HUES6 (cell line): ENCODE results near the gene INSYN1.

ENCODE experiments used
- H3K27ac ChIP-seq: 2 replicates; pipeline ENCODE4 v1.7.0; 2013; ENCODE audit warnings: low read depth, mild to moderate bottlenecking, low read length, inconsistent platforms
- H3K27me3 ChIP-seq: 2 replicates; pipeline ENCODE4 v1.6.1; 2013; ENCODE audit warnings: low read length; ENCODE audit not compliant: control insufficient read depth, insufficient read depth
- H3K36me3 ChIP-seq: 2 replicates; pipeline ENCODE4 v1.6.1; 2013; ENCODE audit warnings: low read length; ENCODE audit not compliant: control insufficient read depth, insufficient read depth
- H3K4me1 ChIP-seq: 2 replicates; pipeline ENCODE4 v1.6.1; 2013; ENCODE audit warnings: low read length; ENCODE audit not compliant: control insufficient read depth, insufficient read depth
- H3K4me3 ChIP-seq: 2 replicates; pipeline ENCODE4 v1.5.1; 2013; ENCODE audit warnings: low read depth, low read length
- H3K9ac ChIP-seq: one replicate; pipeline ENCODE4 v1.6.1; 2013; ENCODE audit warnings: mild to moderate bottlenecking, low read length
- H3K9me3 ChIP-seq: 2 replicates; pipeline ENCODE4 v1.6.1; 2013; ENCODE audit warnings: low read depth, low read length; ENCODE audit not compliant: control insufficient read depth, insufficient read depth

INSYN1 gene

DNA sequence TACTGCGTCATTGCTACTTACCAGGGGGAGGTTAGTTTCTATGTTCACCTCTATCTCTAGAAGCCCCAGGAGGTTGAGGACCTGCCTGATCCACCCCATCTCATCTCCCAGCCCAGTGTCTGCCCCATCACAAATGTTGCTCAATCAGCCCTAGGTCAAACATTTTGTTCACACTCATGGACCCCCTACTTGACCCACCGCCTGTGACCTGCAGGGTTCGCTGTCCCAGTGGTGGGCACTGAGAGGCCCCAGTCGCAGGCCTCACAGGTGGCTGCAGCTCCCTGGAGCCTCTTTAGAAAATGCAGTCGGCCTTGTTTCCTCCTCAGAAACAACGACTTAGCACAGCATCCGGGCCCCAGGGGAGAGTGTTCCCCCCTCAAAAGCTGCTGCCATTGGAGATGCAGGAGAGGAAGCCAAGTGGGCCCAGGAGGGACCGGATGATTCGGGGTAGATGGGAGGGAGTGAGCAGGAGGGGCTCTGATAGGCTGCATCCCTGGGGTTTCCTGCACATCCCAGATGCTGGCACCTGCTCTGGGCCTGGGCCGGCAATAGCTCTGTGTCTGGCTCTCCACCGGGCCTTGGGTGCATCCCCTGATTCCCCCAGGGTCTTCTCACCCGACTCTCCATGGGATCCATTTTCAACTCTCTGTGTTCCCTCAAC lies 18.4 kb upstream of the INSYN1 start:
- Histone ChIP-seq H3K36me3 (no peaks in the 10 kb centered on the region), H3K4me1 (peaks cover 19% of the 10 kb centered on the region), H3K4me3 (no peak overlapping the region), H3K27me3 (no peaks in the 10 kb centered on the region), H3K27ac (no peak overlapping the region), H3K9ac (no peak overlapping the region), H3K9me3 (no peaks in the 10 kb centered on the region)

DNA sequence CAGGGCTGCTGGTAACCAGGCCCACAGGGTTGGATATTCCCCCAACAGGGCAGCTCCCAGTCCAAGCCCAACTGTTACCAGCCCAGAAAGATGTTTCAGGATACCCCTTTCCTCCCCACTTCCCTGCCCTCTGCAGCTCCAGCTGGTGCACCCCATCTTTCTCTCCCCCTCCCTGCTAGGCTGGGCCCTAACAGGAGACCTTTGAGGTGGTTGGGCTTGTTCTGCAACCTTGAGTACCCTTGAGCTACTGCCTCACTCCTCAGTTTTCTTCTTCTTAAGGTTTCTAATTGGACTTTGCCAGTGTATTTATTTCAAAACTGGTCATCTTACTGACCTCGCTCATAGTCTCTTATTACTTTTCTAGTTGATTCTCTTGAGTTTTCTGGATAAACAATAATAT lies 16.9 kb upstream of the INSYN1 start:
- H3K9ac ChIP-seq, result no peak overlapping the region
- H3K27me3 ChIP-seq, result no peaks in the 10 kb centered on the region
- H3K36me3 ChIP-seq, result no peaks in the 10 kb centered on the region
- H3K4me3 ChIP-seq, result no peak overlapping the region
- no peaks in the 10 kb centered on the region for H3K9me3 ChIP-seq
- no peak overlapping the region for H3K27ac ChIP-seq
- H3K4me1 ChIP-seq, result peaks cover 19% of the 10 kb centered on the region

DNA sequence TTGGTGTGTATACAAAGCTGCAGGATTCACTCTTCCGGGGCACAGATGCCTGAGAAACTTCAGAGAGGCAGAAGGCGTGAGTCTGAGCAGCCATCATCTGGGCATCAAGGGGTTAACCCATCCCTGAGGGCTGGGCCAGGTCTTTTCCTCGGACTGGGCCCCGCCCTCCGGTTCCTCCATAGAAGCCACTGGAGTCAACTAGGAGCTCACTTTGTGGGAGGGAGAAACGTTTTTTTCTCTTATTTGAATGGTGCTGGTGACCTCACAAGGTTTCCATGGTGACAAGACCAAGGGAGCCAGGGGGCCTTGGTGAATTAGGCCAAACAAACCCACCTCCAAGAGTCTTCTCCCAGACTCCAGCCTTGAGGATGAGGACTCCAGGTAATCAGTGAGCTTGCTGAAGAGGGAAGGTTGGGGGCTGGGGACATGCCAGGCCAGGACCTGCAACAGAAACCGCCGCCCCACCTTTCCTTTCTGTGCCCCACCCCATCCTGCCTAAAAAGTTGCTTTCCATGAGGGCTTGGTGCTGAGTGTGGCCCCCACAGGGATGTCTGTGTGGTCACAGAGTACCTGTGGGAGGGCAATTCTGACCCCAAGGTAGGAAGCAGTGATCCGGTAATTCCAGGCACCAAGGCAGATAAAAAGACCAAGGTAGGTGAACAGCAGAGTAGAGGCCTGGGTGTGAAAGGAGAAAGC lies 14.8 kb upstream of the INSYN1 start:
- Histone ChIP-seq H3K9ac (no peak overlapping the region), H3K27me3 (no peaks in the 10 kb centered on the region), H3K9me3 (no peaks in the 10 kb centered on the region), H3K36me3 (no peaks in the 10 kb centered on the region), H3K4me1 (peaks cover 15% of the 10 kb centered on the region), H3K27ac (no peak overlapping the region), H3K4me3 (no peak overlapping the region)

DNA sequence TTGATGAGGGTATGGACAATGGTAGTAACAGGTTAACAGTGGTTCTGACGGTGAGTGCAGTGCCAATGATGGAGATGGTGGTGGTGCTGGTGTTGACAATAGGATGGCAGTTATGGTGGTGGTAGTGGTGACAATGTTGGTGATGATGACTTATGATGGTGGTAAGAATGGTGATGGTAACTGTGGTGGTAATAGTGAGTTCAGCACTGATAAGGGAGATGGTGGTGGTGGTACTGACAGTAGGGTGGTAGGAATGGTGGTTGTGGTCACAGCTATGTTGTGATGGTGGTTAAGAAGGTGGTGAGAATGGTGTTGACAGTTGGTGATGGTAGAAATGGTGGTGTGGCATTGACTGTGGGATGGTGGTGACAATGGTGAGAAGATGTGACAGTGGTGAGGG lies 13.4 kb upstream of the INSYN1 start:
- H3K27me3 ChIP-seq, result no peaks in the 10 kb centered on the region
- no peaks in the 10 kb centered on the region for H3K36me3 ChIP-seq
- H3K9me3 ChIP-seq, result no peaks in the 10 kb centered on the region
- H3K4me3 ChIP-seq, result no peak overlapping the region
- no peak overlapping the region for H3K9ac ChIP-seq
- peaks cover 13% of the 10 kb centered on the region for H3K4me1 ChIP-seq
- H3K27ac ChIP-seq, result no peak overlapping the region

DNA sequence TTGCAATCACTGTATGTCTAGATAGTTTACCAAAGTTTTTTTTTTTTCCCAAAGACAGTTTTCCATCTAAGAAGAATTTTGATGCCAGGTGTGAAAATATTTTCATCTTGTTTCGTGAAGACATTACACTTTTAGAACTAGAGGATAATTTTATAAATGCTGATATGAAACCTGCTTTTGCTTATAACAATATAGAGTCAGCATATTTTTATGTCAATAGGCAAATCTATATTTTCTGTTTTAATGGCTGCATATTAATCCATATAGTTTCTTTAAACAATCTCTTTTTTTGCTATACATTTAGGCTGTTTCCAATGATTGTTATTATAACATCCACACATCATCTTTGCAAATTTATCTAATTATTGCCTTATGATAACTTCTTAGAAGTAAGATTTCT lies 12.6 kb upstream of the INSYN1 start:
- H3K9me3 ChIP-seq, result no peaks in the 10 kb centered on the region
- H3K36me3 ChIP-seq, result no peaks in the 10 kb centered on the region
- no peak overlapping the region for H3K27ac ChIP-seq
- H3K27me3 ChIP-seq, result peaks cover 5% of the 10 kb centered on the region; the same call in 1 of the 2 replicates
- peaks cover 12% of the 10 kb centered on the region; the same call in 1 of the 2 replicates for H3K4me1 ChIP-seq
- H3K4me3 ChIP-seq, result no peak overlapping the region
- H3K9ac ChIP-seq, result no peak overlapping the region

DNA sequence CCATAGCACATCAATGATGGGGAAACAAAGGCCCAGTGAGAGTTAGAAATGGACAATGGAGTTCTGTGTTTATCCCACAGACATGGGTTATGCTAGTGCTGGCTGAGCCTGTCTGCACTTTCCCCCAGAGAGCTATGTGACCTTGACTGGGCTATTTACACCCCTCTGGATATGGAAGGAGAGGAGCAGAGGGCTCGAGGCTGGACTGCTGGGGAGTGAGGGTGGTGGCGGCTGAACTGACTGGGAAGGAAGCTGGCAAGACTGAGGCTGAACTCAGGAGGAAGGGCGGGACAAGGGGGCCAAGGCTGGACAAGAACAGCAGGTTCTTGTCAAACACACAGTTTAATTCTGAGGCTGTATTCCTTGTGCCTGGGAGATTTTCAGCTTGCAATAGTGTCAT lies 10.8 kb upstream of the INSYN1 start:
- peaks cover 12% of the 10 kb centered on the region; the same call in 1 of the 2 replicates for H3K27me3 ChIP-seq
- H3K27ac ChIP-seq, result no peak overlapping the region
- peaks cover 12% of the 10 kb centered on the region; the same call in 1 of the 2 replicates for H3K4me1 ChIP-seq
- no peaks in the 10 kb centered on the region for H3K36me3 ChIP-seq
- no peak overlapping the region for H3K4me3 ChIP-seq
- no peak overlapping the region for H3K9ac ChIP-seq
- H3K9me3 ChIP-seq, result no peaks in the 10 kb centered on the region

DNA sequence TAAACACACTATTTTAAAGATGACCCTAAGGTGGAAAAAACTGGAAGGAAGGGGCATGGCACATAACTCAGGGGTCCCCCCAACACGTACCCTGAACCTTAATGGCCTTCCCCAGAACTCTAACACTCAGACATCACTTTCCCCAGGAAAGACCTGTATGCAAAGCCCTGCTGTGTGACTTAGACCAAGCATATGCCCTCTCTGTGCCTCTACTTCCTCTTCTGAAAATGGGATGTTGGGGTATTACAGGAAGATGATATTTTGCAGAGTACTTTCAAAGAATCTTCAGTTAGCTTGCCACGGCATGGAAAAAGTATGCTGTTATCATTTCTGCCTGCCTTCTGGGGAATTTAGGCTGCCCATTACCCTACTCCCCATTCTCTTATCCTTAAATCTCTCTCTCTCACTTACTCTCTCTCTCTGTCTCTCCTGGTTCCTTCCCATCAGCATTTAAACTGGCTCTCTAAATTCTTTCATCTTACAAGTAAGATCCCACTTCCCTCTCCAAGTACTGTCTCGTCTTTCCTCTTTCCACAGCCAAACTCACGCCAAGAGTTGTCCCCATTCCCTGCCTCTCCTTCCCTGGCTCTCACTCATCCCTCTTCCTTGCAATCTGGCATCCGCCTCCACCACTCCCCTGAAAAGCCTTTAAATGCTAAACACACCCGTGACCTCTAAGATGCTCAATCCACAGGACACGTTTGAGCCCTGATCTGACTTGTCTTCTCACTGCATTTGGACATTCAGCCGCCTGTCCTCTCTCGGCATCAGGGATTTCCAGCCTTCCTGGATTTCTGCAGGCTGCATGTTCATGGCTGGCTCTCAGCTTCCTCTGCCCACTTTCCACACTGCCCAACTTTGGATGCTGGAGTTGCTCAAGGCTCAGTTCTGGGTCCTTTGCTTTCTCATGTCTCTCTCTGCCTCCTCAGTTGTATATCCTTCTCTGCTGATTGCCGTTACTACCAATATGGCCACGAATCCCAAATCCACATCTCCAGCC lies 7.5 kb upstream of the INSYN1 start:
- no peak overlapping the region for H3K27ac ChIP-seq
- H3K27me3 ChIP-seq, result peaks cover 12% of the 10 kb centered on the region; the same call in 1 of the 2 replicates
- H3K36me3 ChIP-seq, result no peaks in the 10 kb centered on the region
- no peaks in the 10 kb centered on the region for H3K4me1 ChIP-seq
- no peak overlapping the region for H3K9ac ChIP-seq
- H3K9me3 ChIP-seq, result no peaks in the 10 kb centered on the region
- H3K4me3 ChIP-seq, result no peak overlapping the region

DNA sequence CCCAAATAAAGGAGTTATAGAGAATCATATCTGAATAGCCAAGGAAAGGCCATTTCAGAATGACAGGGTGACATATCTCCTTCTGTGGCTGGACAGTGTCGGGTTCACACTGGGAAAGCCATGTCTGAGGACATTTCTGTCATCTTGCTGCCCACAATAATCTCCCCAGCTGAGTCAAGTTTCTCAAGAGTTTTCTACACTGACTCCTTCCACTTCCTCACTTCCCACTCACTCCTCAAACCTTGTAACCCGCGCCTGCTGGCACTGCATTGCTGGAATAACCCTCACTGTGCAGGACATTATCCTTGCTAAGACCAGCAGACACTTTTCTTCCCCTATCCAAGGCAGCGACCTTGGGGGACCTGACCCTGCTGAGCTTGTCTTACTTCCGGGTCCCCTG lies 5.3 kb upstream of the INSYN1 start:
- H3K4me3 ChIP-seq, result no peak overlapping the region
- H3K27ac ChIP-seq, result no peak overlapping the region
- H3K4me1 ChIP-seq, result peaks cover 14% of the 10 kb centered on the region
- no peaks in the 10 kb centered on the region for H3K36me3 ChIP-seq
- no peak overlapping the region for H3K9ac ChIP-seq
- peaks cover 16% of the 10 kb centered on the region for H3K27me3 ChIP-seq
- no peaks in the 10 kb centered on the region for H3K9me3 ChIP-seq

DNA sequence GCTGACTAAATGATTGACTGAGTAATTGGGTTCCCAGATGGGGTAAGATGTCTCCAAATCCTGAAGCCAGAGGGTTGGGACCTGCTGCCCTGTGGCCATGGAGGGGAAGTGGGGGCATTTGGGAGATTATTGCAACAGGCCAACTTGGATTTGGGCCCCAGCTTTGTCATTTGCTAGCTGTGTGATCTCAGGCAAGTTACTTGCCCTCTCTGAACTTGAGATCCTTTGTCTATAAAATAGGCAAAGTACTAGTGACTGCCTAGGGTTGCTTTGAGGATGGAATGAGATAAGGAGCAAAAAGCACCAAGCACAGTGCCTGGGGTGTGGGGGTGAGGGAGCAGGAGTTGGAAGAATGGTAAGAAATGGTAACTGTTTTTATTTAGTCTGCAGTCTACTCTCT lies 4.4 kb upstream of the INSYN1 start:
- H3K4me3 ChIP-seq, result no peak overlapping the region
- no peaks in the 10 kb centered on the region for H3K9me3 ChIP-seq
- H3K4me1 ChIP-seq, result peaks cover 16% of the 10 kb centered on the region
- peaks cover 18% of the 10 kb centered on the region for H3K27me3 ChIP-seq
- H3K27ac ChIP-seq, result no peak overlapping the region
- no peaks in the 10 kb centered on the region for H3K36me3 ChIP-seq
- no peak overlapping the region for H3K9ac ChIP-seq

DNA sequence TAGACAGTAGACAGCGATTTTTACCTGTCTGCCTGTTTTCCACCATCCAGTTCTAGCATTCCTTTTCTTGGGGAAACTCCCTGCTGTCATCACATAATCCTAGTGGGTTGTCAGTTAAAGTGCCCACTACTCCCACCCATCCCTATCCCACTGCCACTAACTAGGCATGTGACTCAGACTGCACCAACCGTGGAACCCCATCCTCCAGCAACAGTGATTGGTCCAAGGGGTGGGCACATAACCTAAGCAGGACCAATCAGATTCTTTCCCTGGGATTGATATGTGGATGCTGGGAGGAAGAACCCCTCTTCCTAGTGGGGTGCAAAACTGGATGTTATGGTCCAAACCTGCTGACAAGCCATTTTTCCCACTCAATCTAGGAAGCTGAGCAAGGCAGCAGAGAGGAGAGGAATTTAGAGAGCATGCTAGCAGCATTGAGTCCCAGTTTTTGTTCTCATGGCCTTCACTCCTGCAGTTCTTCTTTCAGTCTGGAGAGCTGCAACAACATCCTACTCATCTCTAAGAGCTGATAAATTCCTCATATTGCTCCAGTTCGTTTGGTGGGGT lies 3.9 kb upstream of the INSYN1 start:
- no peak overlapping the region for H3K9ac ChIP-seq
- H3K36me3 ChIP-seq, result no peaks in the 10 kb centered on the region
- peaks cover 16% of the 10 kb centered on the region for H3K4me1 ChIP-seq
- peaks cover 18% of the 10 kb centered on the region for H3K27me3 ChIP-seq
- H3K9me3 ChIP-seq, result no peaks in the 10 kb centered on the region
- no peak overlapping the region for H3K27ac ChIP-seq
- H3K4me3 ChIP-seq, result no peak overlapping the region
